ENCODE results near the gene IFNLR1.
"Not testable (repeated sequence)": the region's sequence is repeated elsewhere in the genome, so short reads cannot be mapped to it uniquely, and the experiment has no call there.

The IFNLR1 gene

GRCh38 chr1:24209097-24209496 is 22.0 kb upstream of the IFNLR1 start:
- Histone ChIP-seq H3K9me2 (replicated peaks; ENCODE audit: insufficient read depth, low read length) (no peaks in the 10 kb centered on the region), H2AFZ (ENCODE audit: low read length) (no peak overlapping the region), H3K27ac (ENCODE audit: low read length) (no peak overlapping the region), H3K9ac (ENCODE audit: low read length) (no peak overlapping the region), H3K4me3 (ENCODE audit: low read length) (no peak overlapping the region), H3K27me3 (replicated peaks; ENCODE audit: insufficient read depth, low read length) (no peaks in the 10 kb centered on the region), H4K20me1 (ENCODE audit: insufficient read depth, low read length) (no peaks in the 10 kb centered on the region), H3K4me1 (ENCODE audit: low read length) (peaks cover 29% of the 10 kb centered on the region), H3F3A (ENCODE audit: insufficient read depth, low read length) (peaks cover 22% of the 10 kb centered on the region), H3K4me2 (ENCODE audit: low read depth, low read length) (no peak overlapping the region), H3K79me2 (ENCODE audit: low read length) (no peaks in the 10 kb centered on the region), H3K9me3 (replicated peaks; ENCODE audit: insufficient read depth, low read length) (no peaks in the 10 kb centered on the region), H3K36me3 (replicated peaks; ENCODE audit: insufficient read depth, low read length) (no peaks in the 10 kb centered on the region)
- no peak for TF ChIP-seq CTCF (IDR thresholded peaks at IDR 0.05; ENCODE audit: low read length)
- TF ChIP-seq EZH2phosphoT487 (IDR thresholded peaks at IDR 0.05; ENCODE audit: low read length), result no peak
- TF ChIP-seq EZH2 (optimal IDR thresholded peaks at IDR 0.05; ENCODE audit: low read depth, low read length), result no peak
- no peak for DNase-seq

- Histone ChIP-seq H4K20me1 (ENCODE audit: insufficient read depth, low read length) (no peaks in the 10 kb centered on the region), H3K79me2 (ENCODE audit: low read length) (no peaks in the 10 kb centered on the region), H2AFZ (ENCODE audit: low read length) (no peak overlapping the region), H3K4me3 (ENCODE audit: low read length) (no peak overlapping the region), H3F3A (ENCODE audit: insufficient read depth, low read length) (peaks cover 32% of the 10 kb centered on the region), H3K9me2 (replicated peaks; ENCODE audit: insufficient read depth, low read length) (no peaks in the 10 kb centered on the region), H3K27ac (ENCODE audit: low read length) (no peak overlapping the region), H3K27me3 (replicated peaks; ENCODE audit: insufficient read depth, low read length) (no peaks in the 10 kb centered on the region), H3K4me1 (ENCODE audit: low read length) (peaks cover 39% of the 10 kb centered on the region), H3K36me3 (replicated peaks; ENCODE audit: insufficient read depth, low read length) (no peaks in the 10 kb centered on the region), H3K4me2 (ENCODE audit: low read depth, low read length) (no peak overlapping the region), H3K9me3 (replicated peaks; ENCODE audit: insufficient read depth, low read length) (no peaks in the 10 kb centered on the region), H3K9ac (ENCODE audit: low read length) (no peak overlapping the region)
- TF ChIP-seq EZH2 (optimal IDR thresholded peaks at IDR 0.05; ENCODE audit: low read depth, low read length) (no peak), CTCF (IDR thresholded peaks at IDR 0.05; ENCODE audit: low read length) (no peak), EZH2phosphoT487 (IDR thresholded peaks at IDR 0.05; ENCODE audit: low read length) (no peak)
- no peak for DNase-seq
These were observed 20.6 kb upstream of the IFNLR1 start for GRCh38 chr1:24207709-24208108.

GRCh38 chr1:24207395-24207687 is 20.3 kb upstream of the IFNLR1 start:
- H3K9me3 ChIP-seq (replicated peaks; ENCODE audit: insufficient read depth, low read length); H3K79me2 ChIP-seq (ENCODE audit: low read length); H3K36me3 ChIP-seq (replicated peaks; ENCODE audit: insufficient read depth, low read length); H2AFZ ChIP-seq (ENCODE audit: low read length); H3K4me3 ChIP-seq (ENCODE audit: low read length); H3K4me2 ChIP-seq (ENCODE audit: low read depth, low read length); DNase-seq; H3K9me2 ChIP-seq (replicated peaks; ENCODE audit: insufficient read depth, low read length); H4K20me1 ChIP-seq (ENCODE audit: insufficient read depth, low read length); H3K27me3 ChIP-seq (replicated peaks; ENCODE audit: insufficient read depth, low read length); H3K27ac ChIP-seq (ENCODE audit: low read length); H3K9ac ChIP-seq (ENCODE audit: low read length): not testable (repeated sequence)
- Histone ChIP-seq H3F3A (ENCODE audit: insufficient read depth, low read length) (peaks cover 36% of the 10 kb centered on the region), H3K4me1 (ENCODE audit: low read length) (peaks cover 42% of the 10 kb centered on the region)

- H3K9me2 ChIP-seq (replicated peaks; ENCODE audit: insufficient read depth, low read length), result no peaks in the 10 kb centered on the region
- H3K9ac ChIP-seq (ENCODE audit: low read length), result peak overlapping the region; percentile 42; the same call in 1 of the 2 replicates
- no peaks in the 10 kb centered on the region for H3K27me3 ChIP-seq (replicated peaks; ENCODE audit: insufficient read depth, low read length)
- peak overlapping the region; percentile 74; the same call in 1 of the 2 replicates for H3K27ac ChIP-seq (ENCODE audit: low read length)
- peaks cover 41% of the 10 kb centered on the region for H3F3A ChIP-seq (ENCODE audit: insufficient read depth, low read length)
- no peaks in the 10 kb centered on the region for H3K36me3 ChIP-seq (replicated peaks; ENCODE audit: insufficient read depth, low read length)
- 0 out of 2 replicates have a peak overlapping the region, but pooled peaks have one; percentile 7 for H3K4me3 ChIP-seq (ENCODE audit: low read length)
- H4K20me1 ChIP-seq (ENCODE audit: insufficient read depth, low read length), result no peaks in the 10 kb centered on the region
- no peaks in the 10 kb centered on the region for H3K79me2 ChIP-seq (ENCODE audit: low read length)
- DNase-seq, result peak; percentile 82
- TF ChIP-seq CTCF (IDR thresholded peaks at IDR 0.05; ENCODE audit: low read length), result no peak
- TF ChIP-seq EZH2 (optimal IDR thresholded peaks at IDR 0.05; ENCODE audit: low read depth, low read length), result no peak
- TF ChIP-seq EZH2phosphoT487 (IDR thresholded peaks at IDR 0.05; ENCODE audit: low read length), result no peak
- peak overlapping the region; percentile 57 for H3K4me2 ChIP-seq (ENCODE audit: low read depth, low read length)
- H3K4me1 ChIP-seq (ENCODE audit: low read length), result peaks cover 48% of the 10 kb centered on the region
- peak overlapping the region; percentile 60 for H2AFZ ChIP-seq (ENCODE audit: low read length)
- no peaks in the 10 kb centered on the region for H3K9me3 ChIP-seq (replicated peaks; ENCODE audit: insufficient read depth, low read length)
These were observed 19.7 kb upstream of the IFNLR1 start for GRCh38 chr1:24206516-24207394.

All from MM.1S (cell line).